ENCODE results near the gene COX19. TPM values are rescaled to one million over a fixed set of nuclear protein-coding genes. Genes with fewer than 3 reads are reported as not detected.
"Not testable (repeated sequence)": the region's sequence is repeated elsewhere in the genome, so short reads cannot be mapped to it uniquely, and the experiment has no call there.

Gene COX19
- total and polyA plus RNA-seq, 4 donors, result 5.6 to 17.0 (median 8.0) TPM

DNA sequence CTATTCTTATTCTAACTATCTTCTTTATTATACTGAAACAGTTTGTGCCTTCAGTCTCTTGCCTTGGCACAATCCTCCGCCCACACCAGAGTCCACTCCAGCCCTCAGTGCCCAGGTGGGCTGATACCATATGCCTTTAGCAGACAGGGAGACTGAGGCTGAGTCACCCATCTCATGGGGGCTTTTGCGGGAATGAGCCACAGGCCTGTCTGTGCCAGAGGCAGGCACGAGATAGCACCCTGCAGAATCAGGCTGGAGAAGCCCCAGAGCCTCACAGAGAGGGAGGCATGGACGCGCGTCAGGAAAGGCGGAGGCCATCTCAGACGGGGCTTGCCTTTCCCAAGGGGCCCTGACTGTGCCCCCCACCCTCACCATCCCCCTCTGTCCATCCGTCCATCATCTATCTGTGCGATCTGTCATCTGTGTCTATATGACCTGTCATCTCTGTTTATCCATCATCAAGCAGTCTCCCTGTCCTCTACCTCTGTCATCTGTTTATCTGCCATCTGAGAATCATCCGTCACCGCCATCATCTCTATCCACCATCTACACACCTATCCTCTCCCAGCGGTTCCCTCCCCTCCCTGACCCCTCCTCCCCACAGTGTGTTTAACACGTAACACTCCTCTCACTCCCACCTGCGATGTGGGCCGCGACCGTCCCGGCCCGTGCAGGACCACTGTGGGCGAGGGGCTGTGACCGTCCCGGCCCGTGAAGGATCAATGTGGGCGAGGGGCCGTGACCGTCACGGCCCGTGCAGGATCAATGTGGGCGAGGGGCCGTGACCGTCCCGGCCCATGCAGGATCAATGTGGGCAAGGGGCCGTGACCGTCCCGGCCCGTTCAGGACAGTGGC lies 13.6 kb downstream of the COX19 start:
- Histone ChIP-seq H3K9me3 (ENCODE audit: control insufficient read depth in 4 of 4, insufficient read depth in 3 of 4, low read length in 3 of 4) (peaks cover 0 to 4% (median 0%) of the 10 kb centered on the region in 4 donors), H3K9ac (ENCODE audit: insufficient read depth in 1 of 2, low read length in 2 of 2) (no peak overlapping the region), H3K27me3 (ENCODE audit: control insufficient read depth in 3 of 3, insufficient read depth in 3 of 3, low read length in 2 of 3) (peaks cover 0 to 4% (median 0%) of the 10 kb centered on the region in 3 donors), H3K36me3 (ENCODE audit: control insufficient read depth in 4 of 4, insufficient read depth in 4 of 4, low read length in 4 of 4) (peaks cover 0 to 4% (median under 1%) of the 10 kb centered on the region in 4 donors), H3K4me3 (no peak overlapping the region), H3K4me1 (ENCODE audit: control insufficient read depth in 5 of 5, insufficient read depth in 5 of 5, low read length in 5 of 5) (peaks cover 0 to 9% (median 3%) of the 10 kb centered on the region in 5 donors), H3K27ac (ENCODE audit: low read depth in 1 of 2, low read length in 1 of 2) (no peak overlapping the region)
- DNase-seq (no peak), ATAC-seq (ENCODE audit: insufficient read depth, low FRiP score) (no peak)
- WGBS, 2 donors, result 91 to 93% methylated on average over 37 of the region's 37 CpGs
- TF ChIP-seq, protein P1, sequence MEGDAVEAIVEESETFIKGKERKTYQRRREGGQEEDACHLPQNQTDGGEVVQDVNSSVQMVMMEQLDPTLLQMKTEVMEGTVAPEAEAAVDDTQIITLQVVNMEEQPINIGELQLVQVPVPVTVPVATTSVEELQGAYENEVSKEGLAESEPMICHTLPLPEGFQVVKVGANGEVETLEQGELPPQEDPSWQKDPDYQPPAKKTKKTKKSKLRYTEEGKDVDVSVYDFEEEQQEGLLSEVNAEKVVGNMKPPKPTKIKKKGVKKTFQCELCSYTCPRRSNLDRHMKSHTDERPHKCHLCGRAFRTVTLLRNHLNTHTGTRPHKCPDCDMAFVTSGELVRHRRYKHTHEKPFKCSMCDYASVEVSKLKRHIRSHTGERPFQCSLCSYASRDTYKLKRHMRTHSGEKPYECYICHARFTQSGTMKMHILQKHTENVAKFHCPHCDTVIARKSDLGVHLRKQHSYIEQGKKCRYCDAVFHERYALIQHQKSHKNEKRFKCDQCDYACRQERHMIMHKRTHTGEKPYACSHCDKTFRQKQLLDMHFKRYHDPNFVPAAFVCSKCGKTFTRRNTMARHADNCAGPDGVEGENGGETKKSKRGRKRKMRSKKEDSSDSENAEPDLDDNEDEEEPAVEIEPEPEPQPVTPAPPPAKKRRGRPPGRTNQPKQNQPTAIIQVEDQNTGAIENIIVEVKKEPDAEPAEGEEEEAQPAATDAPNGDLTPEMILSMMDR (IDR thresholded peaks at IDR 0.05; ENCODE audit: control extremely low read depth, extremely low read depth), result no peak

DNA sequence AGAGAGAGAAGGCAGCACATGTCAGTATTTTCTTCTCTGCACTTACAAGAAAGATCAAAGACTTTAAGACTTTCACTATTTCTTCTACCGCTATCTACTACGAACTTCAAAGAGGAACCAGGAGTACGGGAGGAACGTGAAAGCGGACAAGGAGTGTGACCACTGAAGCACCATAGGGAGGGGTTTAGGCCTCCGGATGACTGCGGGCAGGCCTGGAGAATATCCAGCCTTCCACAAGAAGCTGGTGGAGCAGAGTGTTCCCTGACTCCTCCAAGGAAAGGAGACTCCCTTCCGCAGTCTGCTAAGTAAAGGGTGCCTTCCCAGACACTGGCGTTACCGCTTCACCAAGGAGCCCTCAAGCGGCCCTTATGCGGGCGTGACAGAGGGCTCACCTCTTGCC lies 14.4 kb downstream of the COX19 start:
- H3K36me3 ChIP-seq (ENCODE audit: control insufficient read depth in 4 of 4, insufficient read depth in 4 of 4, low read length in 4 of 4); DNase-seq; H3K27ac ChIP-seq (ENCODE audit: low read depth in 1 of 2, low read length in 1 of 2); H3K9ac ChIP-seq (ENCODE audit: insufficient read depth in 1 of 2, low read length in 2 of 2); H3K4me1 ChIP-seq (ENCODE audit: control insufficient read depth in 5 of 5, insufficient read depth in 5 of 5, low read length in 5 of 5); H3K9me3 ChIP-seq (ENCODE audit: control insufficient read depth in 4 of 4, insufficient read depth in 3 of 4, low read length in 3 of 4); H3K4me3 ChIP-seq; ATAC-seq (ENCODE audit: insufficient read depth, low FRiP score); H3K27me3 ChIP-seq (ENCODE audit: control insufficient read depth in 3 of 3, insufficient read depth in 3 of 3, low read length in 2 of 3): not testable (repeated sequence)
- 48 to 51% methylated on average over 13 of the region's 13 CpGs for whole genome bisulfite sequencing, 2 donors

DNA sequence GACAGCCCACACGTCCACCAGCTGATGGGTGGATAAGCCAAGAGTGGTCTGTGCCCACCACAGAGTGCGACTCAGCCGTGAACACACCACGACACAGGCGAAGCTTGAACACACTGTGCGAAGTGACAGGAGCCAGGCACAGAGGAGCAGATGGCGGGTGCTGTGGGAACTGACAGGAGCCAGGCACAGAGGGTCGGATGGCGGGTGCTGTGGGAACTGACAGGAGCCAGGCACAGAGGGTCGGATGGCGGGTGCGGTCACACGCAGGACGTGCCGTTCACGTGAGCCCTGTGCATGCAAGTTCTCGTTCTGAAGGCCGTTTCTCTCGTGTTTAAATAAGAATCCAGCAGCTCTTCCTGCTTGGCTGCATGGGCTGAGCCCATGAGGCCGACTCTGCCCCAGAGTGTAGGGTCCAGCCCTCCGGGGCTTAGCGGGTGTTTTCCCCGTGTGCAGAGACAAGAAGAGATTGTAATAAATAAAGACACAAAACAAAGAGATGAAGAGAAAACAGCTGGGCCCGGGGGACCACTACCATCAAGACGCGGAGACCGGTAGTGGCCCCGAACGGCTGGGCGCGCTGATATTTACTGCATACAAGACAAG lies 15.0 kb downstream of the COX19 start:
- no peak for ATAC-seq (ENCODE audit: insufficient read depth, low FRiP score)
- Histone ChIP-seq H3K27me3 (ENCODE audit: control insufficient read depth in 3 of 3, insufficient read depth in 3 of 3, low read length in 2 of 3) (peaks cover 0 to 9% (median 0%) of the 10 kb centered on the region in 3 donors), H3K9me3 (ENCODE audit: control insufficient read depth in 4 of 4, insufficient read depth in 3 of 4, low read length in 3 of 4) (peaks cover 0 to 4% (median 0%) of the 10 kb centered on the region in 4 donors), H3K4me3 (no peak overlapping the region), H3K36me3 (ENCODE audit: control insufficient read depth in 4 of 4, insufficient read depth in 4 of 4, low read length in 4 of 4) (no peaks in the 10 kb centered on the region), H3K9ac (ENCODE audit: insufficient read depth in 1 of 2, low read length in 2 of 2) (no peak overlapping the region), H3K27ac (ENCODE audit: low read depth in 1 of 2, low read length in 1 of 2) (no peak overlapping the region), H3K4me1 (ENCODE audit: control insufficient read depth in 5 of 5, insufficient read depth in 5 of 5, low read length in 5 of 5) (peaks cover 0 to 9% (median 3%) of the 10 kb centered on the region in 5 donors)
- WGBS, 2 donors, result 66 to 77% methylated on average over 31 of the region's 31 CpGs
- no peak for DNase-seq
- TF ChIP-seq, protein P1 (IDR thresholded peaks at IDR 0.05; ENCODE audit: control extremely low read depth, extremely low read depth), result no peak

DNA sequence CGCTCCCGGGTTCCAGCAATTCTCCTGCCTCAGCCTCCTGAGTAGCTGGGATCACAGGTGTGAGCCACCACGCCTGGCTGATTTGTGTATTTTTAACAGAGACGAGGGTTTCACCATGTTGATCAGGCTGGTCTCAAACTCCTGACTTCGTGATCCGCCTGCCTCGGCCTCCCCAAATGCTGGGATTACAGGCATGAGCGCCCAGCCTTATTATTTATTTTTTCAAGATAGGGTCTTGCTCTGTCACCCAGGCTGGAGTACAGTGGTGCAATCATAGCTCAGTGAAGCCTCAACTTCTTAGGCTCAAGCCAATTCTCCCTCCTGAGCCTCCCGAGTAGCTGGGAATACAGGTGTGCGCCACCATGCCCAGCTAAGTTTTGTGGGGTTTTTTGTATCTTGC lies 15.6 kb downstream of the COX19 start:
- not testable (repeated sequence) for H3K9ac ChIP-seq (ENCODE audit: insufficient read depth in 1 of 2, low read length in 2 of 2); H3K4me3 ChIP-seq; H3K9me3 ChIP-seq (ENCODE audit: control insufficient read depth in 4 of 4, insufficient read depth in 3 of 4, low read length in 3 of 4); H3K36me3 ChIP-seq (ENCODE audit: control insufficient read depth in 4 of 4, insufficient read depth in 4 of 4, low read length in 4 of 4); H3K27ac ChIP-seq (ENCODE audit: low read depth in 1 of 2, low read length in 1 of 2); ATAC-seq (ENCODE audit: insufficient read depth, low FRiP score); DNase-seq
- 91 to 97% methylated on average over 10 of the region's 10 CpGs for WGBS, 2 donors
- Histone ChIP-seq H3K27me3 (ENCODE audit: control insufficient read depth in 3 of 3, insufficient read depth in 3 of 3, low read length in 2 of 3) (peaks cover 0 to 15% (median 0%) of the 10 kb centered on the region in 3 donors), H3K4me1 (ENCODE audit: control insufficient read depth in 5 of 5, insufficient read depth in 5 of 5, low read length in 5 of 5) (peaks cover 0 to 11% (median 3%) of the 10 kb centered on the region in 5 donors)

Data from lung (tissue), 12 donors.